K562 (cell line): Measurements from ENCODE around the gene RGS3. TPM values are rescaled to one million over a fixed set of nuclear protein-coding genes. Genes with fewer than 3 reads are reported as not detected.

Source experiments
- ATAC-seq: fragments of 200-7000 bp; cut with Tn5 transposase; 3 replicates; pipeline ENCODE4 v1.9.1; 2020; ENCODE audit warnings: moderate library complexity
- BruUV-seq: library from RNA; stranded (reverse); fragments of 400-500 nt; replicated peaks from 2 replicates; lab custom pipeline; 2021; lab: Mats Ljungman, UMichigan
- CTCF ChIA-PET: fragments of 300-600 bp; formaldehyde crosslinking; extraction: SDS; loops from one replicate; lab custom pipeline; 2021; ENCODE audit warnings: low intra/inter-chr PET ratio; lab: Yijun Ruan, JAX
- POLR2A ChIA-PET: fragments of 300-600, 350-650 bp; sonication (Branson Sonifier 250); formaldehyde crosslinking; extraction: SDS; loops from one replicate; lab custom pipeline; 2021; ENCODE audit warnings: antibody characterized with exemption, inconsistent platforms; lab: Yijun Ruan, JAX
- DNase-seq, 4 experiments: peaks; one replicate each; pipeline versions ENCODE4 v3.0.0 to v3.0.0-alpha.2; 2011 to 2018; ENCODE audit warnings: low spot score in 3 of 4, mixed read lengths in 3 of 4; ENCODE audit errors: extremely low read depth in 1 of 4
- FAIRE-seq: peaks from 2 replicates; lab custom pipeline; 2011; peaks lifted over from hg19 to GRCh38; lab: Jason Lieb, UNC
- H2AFZ ChIP-seq: 2 replicates; pipeline ENCODE4 v1.6.0; 2011; ENCODE audit warnings: low read depth, low read length, control low read depth, inconsistent platforms
- H3K27ac ChIP-seq: fragments of 200-600 bp; 3 replicates; pipeline ENCODE4 v1.8.0; 2011; ENCODE audit warnings: low read depth, mild to moderate bottlenecking, control low read depth, inconsistent platforms, low read length, moderate library complexity, mixed read lengths; ENCODE audit errors: extremely low read depth
- H3K27me3 ChIP-seq, 2 experiments: fragments of 300-600 bp in 1 of 2; 2 replicates in 1 of 2; 3 replicates in 1 of 2; pipeline versions ENCODE4 v1.6.0 to v1.8.0; 2011; ENCODE audit warnings: inconsistent platforms in 2 of 2, low read length in 2 of 2, mild to moderate bottlenecking in 1 of 2, mixed read lengths in 1 of 2, moderate library complexity in 1 of 2; ENCODE audit not compliant: control insufficient read depth in 2 of 2, insufficient read depth in 2 of 2
- H3K36me3 ChIP-seq: fragments of 300-600 bp; 3 replicates; pipeline ENCODE4 v1.8.0; 2011; ENCODE audit warnings: mild to moderate bottlenecking, low read length, inconsistent platforms; ENCODE audit not compliant: control insufficient read depth, insufficient read depth
- H3K4me1 ChIP-seq, 2 experiments: fragments of 200-600 bp in 1 of 2; replicated peaks in 1 of 2; 2 replicates in 1 of 2; 3 replicates in 1 of 2; pipeline versions ENCODE4 v1.5.1 to v1.8.0; 2011; ENCODE audit warnings: inconsistent platforms in 2 of 2, low read length in 2 of 2, mild to moderate bottlenecking in 1 of 2, mixed read lengths in 1 of 2, moderate library complexity in 1 of 2; ENCODE audit not compliant: control insufficient read depth in 2 of 2, insufficient read depth in 2 of 2
- H3K4me2 ChIP-seq: 2 replicates; pipeline ENCODE4 v1.6.1; 2011; ENCODE audit warnings: low read length, control low read depth, inconsistent platforms, mixed read lengths; ENCODE audit not compliant: insufficient read depth
- H3K4me3 ChIP-seq: fragments of 200-600 bp; sonication (generic), shearing (Covaris generic); 2 replicates; pipeline ENCODE4 v1.5.1; 2016; ENCODE audit warnings: control low read depth, inconsistent platforms
- H3K79me2 ChIP-seq: fragments of 200-600 bp; 3 replicates; pipeline ENCODE4 v1.8.0; 2011; ENCODE audit warnings: low read length, inconsistent platforms; ENCODE audit not compliant: control insufficient read depth, insufficient read depth
- H3K9ac ChIP-seq, 2 experiments: 2 replicates each; pipeline versions ENCODE4 v1.6.0 to v1.6.1; 2011; ENCODE audit warnings: low read depth in 2 of 2, low read length in 2 of 2, control low read depth in 1 of 2, inconsistent platforms in 1 of 2, mild to moderate bottlenecking in 1 of 2, mixed read lengths in 1 of 2; ENCODE audit not compliant: insufficient read depth in 1 of 2
- H3K9me1 ChIP-seq: one replicate; pipeline ENCODE4 v1.6.0; 2011; ENCODE audit warnings: inconsistent platforms, mild to moderate bottlenecking, low read length, moderate library complexity; ENCODE audit not compliant: control insufficient read depth, insufficient read depth
- H3K9me3 ChIP-seq: replicated peaks from 2 replicates; pipeline ENCODE4 v1.5.1; 2011; ENCODE audit warnings: low read depth, low read length, inconsistent platforms; ENCODE audit not compliant: control insufficient read depth, insufficient read depth
- H4K20me1 ChIP-seq: replicated peaks from 2 replicates; pipeline ENCODE4 v1.6.1; 2011; ENCODE audit warnings: low read length, inconsistent platforms, mixed read lengths; ENCODE audit not compliant: control insufficient read depth, insufficient read depth
- BCL6 ChIP-seq: fragments of 250-450 bp; sonication (Bioruptor Pico); IDR thresholded peaks from 2 replicates; pipeline ENCODE4 v1.4.0; 2020
- BCLAF1 ChIP-seq, 2 experiments: fragments of 450-650 bp in 1 of 2; IDR thresholded peaks; 2 replicates each; pipeline ENCODE4 v1.6.1; 2011 to 2017; ENCODE audit warnings: low read depth in 2 of 2, antibody characterized with exemption in 1 of 2, borderline replicate concordance in 1 of 2, low read length in 1 of 2, mild to moderate bottlenecking in 1 of 2, mixed read lengths in 1 of 2; ENCODE audit not compliant: control insufficient read depth in 1 of 2
- CHCHD3 ChIP-seq: fragments of 250-450 bp; sonication (Bioruptor Pico); IDR thresholded peaks from 2 replicates; pipeline ENCODE4 v2.1.2; 2022; ENCODE audit warnings: mild to moderate bottlenecking
- FOXJ2 ChIP-seq: fragments of 200-800 bp; sonication (Bioruptor generic); IDR thresholded peaks from 2 replicates; pipeline ENCODE4 v1.6.1; 2016; ENCODE audit warnings: missing genetic modification characterization, missing compliant biosample characterization
- GATA2 ChIP-seq: sonication (generic); formaldehyde crosslinking; IDR thresholded peaks from 2 replicates; pipeline ENCODE4 v1.4.0; 2020; ENCODE audit warnings: mild to moderate bottlenecking, missing genetic modification reagents
- HDAC3 ChIP-seq: fragments of 450-650 bp; IDR thresholded peaks from 2 replicates; pipeline ENCODE4 v1.6.1; 2018; ENCODE audit warnings: borderline replicate concordance, mild to moderate bottlenecking, moderate library complexity; ENCODE audit not compliant: partially characterized antibody
- KLF16 ChIP-seq: IDR thresholded peaks from 2 replicates; pipeline ENCODE4 v1.6.1; 2016; ENCODE audit warnings: antibody characterized with exemption
- MAZ ChIP-seq, 2 experiments: fragments of 450-650 bp in 1 of 2; sonication (generic) in 1 of 2; formaldehyde crosslinking; IDR thresholded peaks in 1 of 2; conservative IDR thresholded peaks in 1 of 2; 2 replicates each; pipeline versions ENCODE4 v1.4.0 to v1.5.0; 2020; ENCODE audit warnings: mild to moderate bottlenecking in 1 of 2, missing genetic modification reagents in 1 of 2
- NBN ChIP-seq: fragments of 450-650 bp; IDR thresholded peaks from 2 replicates; pipeline ENCODE4 v1.6.1; 2016; ENCODE audit warnings: low read depth, mild to moderate bottlenecking
- PHF8 ChIP-seq: fragments of 200-600 bp; sonication (generic); IDR thresholded peaks from 2 replicates; pipeline ENCODE4 v1.6.1; 2012; ENCODE audit warnings: mixed run types, mild to moderate bottlenecking, inconsistent platforms, low read length, moderate library complexity, borderline replicate concordance
- TCF7 ChIP-seq: sonication (generic); IDR thresholded peaks from 2 replicates; pipeline ENCODE4 v1.6.1; 2016; ENCODE audit warnings: antibody characterized with exemption, borderline replicate concordance
- XRCC5 ChIP-seq: fragments of 200-400 bp; formaldehyde crosslinking; IDR thresholded peaks from 2 replicates; pipeline ENCODE4 v1.6.1; 2017; ENCODE audit warnings: low read depth, mild to moderate bottlenecking, low read length
- WGBS: fragments of 100-300 bp; shearing (Covaris generic); methylation state at CpG from one replicate; pipeline ENCODE4 v1.1.6; 2016; ENCODE audit warnings: low coverage, mixed read lengths; ENCODE audit not compliant: insufficient coverage; ENCODE audit errors: missing lambda C conversion rate; 5-methylcytosine and 5-hydroxymethylcytosine counted together
- in situ Hi-C: fragments of 300-500 bp; cut with MboI; formaldehyde crosslinking; loops from 4 replicates; pipeline ENCODE4 v1.15.0; 2018; ENCODE audit warnings: inconsistent platforms, mixed read lengths
- intact Hi-C: fragments of 100-400 bp; cut with micrococcal nuclease; formaldehyde crosslinking; loops from 2 replicates; pipeline ENCODE4 v1.14.2; 2022
- polyA plus RNA-seq, 8 experiments: library from polyadenylated mRNA; depleted of rRNA in 4 of 8; stranded (reverse) in 5 of 8; unstranded in 3 of 8; fragments of >200 nt; fragmentation: Nextera tagmentation in 2 of 8; fragmentation: Illumina TruSeq in 1 of 8; extraction: Ambion mirVana in 2 of 8; extraction: Trizol in 1 of 8; gene quantifications; 2 replicates each; pipeline versions ENCODE4 v1.2.1 to v1.2.3, GENCODE V29; 2011 to 2014; ENCODE audit warnings: inconsistent platforms in 1 of 8, missing spikeins in 1 of 8
- total RNA-seq, 7 experiments: library from RNA; depleted of rRNA in 6 of 7; stranded (reverse); fragments of >200 nt in 6 of 7; fragmentation: Illumina TruSeq in 2 of 7; extraction: Trizol in 2 of 7; gene quantifications; 2 replicates each; pipeline versions ENCODE4 v1.2.1 to v1.2.3, GENCODE V29; 2011 to 2021; ENCODE audit warnings: low replicate concordance in 1 of 7
- TF ChIP-seq, protein P1 (sequence below): fragments of 250-450 bp; sonication (Bioruptor Pico); IDR thresholded peaks from 2 replicates; pipeline ENCODE4 v1.5.0; 2021; ENCODE audit warnings: mild to moderate bottlenecking, borderline replicate concordance
- TF ChIP-seq, protein P2 (sequence below): sonication (generic); formaldehyde crosslinking; IDR thresholded peaks from 2 replicates; pipeline ENCODE4 v1.8.0; 2022; ENCODE audit warnings: missing genetic modification reagents, mild to moderate bottlenecking, moderate library complexity, borderline replicate concordance

RGS3 gene
- total and polyA plus RNA-seq, 9 of the 15 experiments (the other 6 are each of a cell fraction or from before 2014, with no cell fraction given) = 0.08 to 2.9 (median 0.95) TPM

- WGBS = 58% methylated on average over 7 of the region's 7 CpGs
- ATAC-seq (no peak), FAIRE-seq (no peak), DNase-seq (no peak)
- CTCF ChIA-PET = no interaction called here
- Histone ChIP-seq H3K9me1 (peaks cover 3% of the 10 kb centered on the region), H3K27me3 (peaks cover 3 to 7% of the 10 kb centered on the region in 2 experiments; a peak in 2 of 5 replicates), H3K9ac (0 out of 4 replicates have a peak overlapping the region, but pooled peaks of 1 of the 2 experiments have one; percentile 2), H3K36me3 (no peaks in the 10 kb centered on the region), H3K27ac (no peak overlapping the region), H3K4me1 (peaks cover 13 to 19% of the 10 kb centered on the region in 2 experiments; a peak in 4 of 5 replicates), H3K4me2 (no peak overlapping the region), H4K20me1 (no peaks in the 10 kb centered on the region), H3K4me3 (no peak overlapping the region), H3K9me3 (no peaks in the 10 kb centered on the region), H2AFZ (no peak overlapping the region), H3K79me2 (no peaks in the 10 kb centered on the region)
- intact Hi-C loops = no loop called here
- in situ Hi-C loops = no loop called here
- POLR2A ChIA-PET = no interaction called here
- BruUV-seq = no TSS peak
- no peak for TF ChIP-seq MAZ (CRISPR knock-in tag; conservative IDR thresholded peaks at IDR 0.05 in 1 of 2, IDR thresholded peaks at IDR 0.05 in 1 of 2)
- TF ChIP-seq, protein P1, sequence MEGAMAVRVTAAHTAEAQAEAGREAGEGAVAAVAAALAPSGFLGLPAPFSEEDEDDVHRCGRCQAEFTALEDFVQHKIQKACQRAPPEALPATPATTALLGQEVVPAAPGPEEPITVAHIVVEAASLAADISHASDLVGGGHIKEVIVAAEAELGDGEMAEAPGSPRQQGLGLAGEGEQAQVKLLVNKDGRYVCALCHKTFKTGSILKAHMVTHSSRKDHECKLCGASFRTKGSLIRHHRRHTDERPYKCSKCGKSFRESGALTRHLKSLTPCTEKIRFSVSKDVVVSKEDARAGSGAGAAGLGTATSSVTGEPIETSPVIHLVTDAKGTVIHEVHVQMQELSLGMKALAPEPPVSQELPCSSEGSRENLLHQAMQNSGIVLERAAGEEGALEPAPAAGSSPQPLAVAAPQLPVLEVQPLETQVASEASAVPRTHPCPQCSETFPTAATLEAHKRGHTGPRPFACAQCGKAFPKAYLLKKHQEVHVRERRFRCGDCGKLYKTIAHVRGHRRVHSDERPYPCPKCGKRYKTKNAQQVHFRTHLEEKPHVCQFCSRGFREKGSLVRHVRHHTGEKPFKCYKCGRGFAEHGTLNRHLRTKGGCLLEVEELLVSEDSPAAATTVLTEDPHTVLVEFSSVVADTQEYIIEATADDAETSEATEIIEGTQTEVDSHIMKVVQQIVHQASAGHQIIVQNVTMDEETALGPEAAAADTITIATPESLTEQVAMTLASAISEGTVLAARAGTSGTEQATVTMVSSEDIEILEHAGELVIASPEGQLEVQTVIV (CRISPR knock-in tag) = no peak
- no peak for TF ChIP-seq HDAC3
- TF ChIP-seq CHCHD3 = no peak
- TF ChIP-seq TCF7 = no peak
- TF ChIP-seq GATA2 (CRISPR knock-in tag) = no peak
- TF ChIP-seq BCLAF1 (IDR thresholded peaks at IDR 0.05; ENCODE audit: borderline replicate concordance in 1 of 2, control insufficient read depth in 1 of 2, low read depth in 2 of 2, low read length in 1 of 2) = no peak
- no peak for TF ChIP-seq NBN
- no peak for TF ChIP-seq BCL6 (CRISPR knock-in tag)
- TF ChIP-seq XRCC5 = no peak
- no peak for TF ChIP-seq PHF8
- TF ChIP-seq KLF16 = no peak
- TF ChIP-seq, protein P2, sequence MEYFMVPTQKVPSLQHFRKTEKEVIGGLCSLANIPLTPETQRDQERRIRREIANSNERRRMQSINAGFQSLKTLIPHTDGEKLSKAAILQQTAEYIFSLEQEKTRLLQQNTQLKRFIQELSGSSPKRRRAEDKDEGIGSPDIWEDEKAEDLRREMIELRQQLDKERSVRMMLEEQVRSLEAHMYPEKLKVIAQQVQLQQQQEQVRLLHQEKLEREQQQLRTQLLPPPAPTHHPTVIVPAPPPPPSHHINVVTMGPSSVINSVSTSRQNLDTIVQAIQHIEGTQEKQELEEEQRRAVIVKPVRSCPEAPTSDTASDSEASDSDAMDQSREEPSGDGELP (CRISPR knock-in tag) = no peak
- TF ChIP-seq FOXJ2 (tag) = no peak
Observed at GRCh38 chr9:113537229-113537810, 73.8 kb downstream of the RGS3 start.
